ENCODE results near the gene DIP2A. TPM values are rescaled to one million over a fixed set of nuclear protein-coding genes. Genes with fewer than 3 reads are reported as not detected.

Gene DIP2A
- total RNA-seq, 2 donors from 2014 or later: 51.0 to 52.2 TPM

- Histone ChIP-seq H3K36me3 (ENCODE audit: control insufficient read depth, insufficient read depth, low read length) (no peaks in the 10 kb centered on the region), H3K9me3 (ENCODE audit: control insufficient read depth, low read length) (peaks cover 10% of the 10 kb centered on the region), H3K27me3 (ENCODE audit: control insufficient read depth, insufficient read depth, low read length, poor library complexity, severe bottlenecking) (peaks cover 8% of the 10 kb centered on the region), H3K27ac (ENCODE audit: low read depth, low read length) (peak overlapping the region; percentile 96), H3K4me3 (ENCODE audit: low read length) (no peak overlapping the region), H3K9ac (ENCODE audit: extremely low read depth, low read length, poor library complexity, severe bottlenecking) (no peak overlapping the region), H3K4me1 (ENCODE audit: control insufficient read depth, insufficient read depth, low read length) (peaks cover 3% of the 10 kb centered on the region)
- Mint-ChIP-seq H3K4me3 (no peak overlapping the region), H3K9me3 (peaks cover 18% of the 10 kb centered on the region), H3K36me3 (ENCODE audit: low read depth) (no peaks in the 10 kb centered on the region), H3K27me3 (ENCODE audit: insufficient read depth) (peaks cover 4% of the 10 kb centered on the region), H3K4me1 (peaks cover 2% of the 10 kb centered on the region), H3K27ac (no peak overlapping the region)
- DNase-seq: no peak
- TF ChIP-seq, protein P1, sequence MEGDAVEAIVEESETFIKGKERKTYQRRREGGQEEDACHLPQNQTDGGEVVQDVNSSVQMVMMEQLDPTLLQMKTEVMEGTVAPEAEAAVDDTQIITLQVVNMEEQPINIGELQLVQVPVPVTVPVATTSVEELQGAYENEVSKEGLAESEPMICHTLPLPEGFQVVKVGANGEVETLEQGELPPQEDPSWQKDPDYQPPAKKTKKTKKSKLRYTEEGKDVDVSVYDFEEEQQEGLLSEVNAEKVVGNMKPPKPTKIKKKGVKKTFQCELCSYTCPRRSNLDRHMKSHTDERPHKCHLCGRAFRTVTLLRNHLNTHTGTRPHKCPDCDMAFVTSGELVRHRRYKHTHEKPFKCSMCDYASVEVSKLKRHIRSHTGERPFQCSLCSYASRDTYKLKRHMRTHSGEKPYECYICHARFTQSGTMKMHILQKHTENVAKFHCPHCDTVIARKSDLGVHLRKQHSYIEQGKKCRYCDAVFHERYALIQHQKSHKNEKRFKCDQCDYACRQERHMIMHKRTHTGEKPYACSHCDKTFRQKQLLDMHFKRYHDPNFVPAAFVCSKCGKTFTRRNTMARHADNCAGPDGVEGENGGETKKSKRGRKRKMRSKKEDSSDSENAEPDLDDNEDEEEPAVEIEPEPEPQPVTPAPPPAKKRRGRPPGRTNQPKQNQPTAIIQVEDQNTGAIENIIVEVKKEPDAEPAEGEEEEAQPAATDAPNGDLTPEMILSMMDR (conservative IDR thresholded peaks at IDR 0.05): no peak
- WGBS, 2 experiments (ENCODE audit: insufficient coverage in 1 of 2, insufficient read length in 1 of 2): 88 to 93% methylated on average over 33 to 38 of the region's 38 CpGs
These were observed 140.2 kb downstream of the DIP2A start for GRCh38 chr21:46598581-46599572.

DNA sequence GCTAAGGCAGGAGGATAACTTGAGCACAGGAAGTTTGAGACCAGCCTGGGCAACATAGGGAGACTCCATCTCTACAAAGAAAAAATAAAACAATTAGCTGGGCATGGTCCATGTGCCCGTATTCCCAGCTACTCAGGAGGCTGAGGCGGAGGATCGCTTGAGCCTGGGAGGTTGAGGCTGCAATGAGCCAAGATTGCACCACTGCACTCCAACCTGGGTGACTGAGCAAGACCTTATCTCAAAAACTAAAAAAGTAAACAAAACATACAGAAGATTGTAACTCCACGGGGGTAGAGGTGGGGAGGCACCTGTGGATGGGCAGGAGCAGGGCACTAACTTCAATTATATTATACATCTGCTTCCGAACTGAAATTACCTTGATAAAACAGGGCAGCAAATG is 141.6 kb downstream of the DIP2A start:
- Histone ChIP-seq H3K9ac (ENCODE audit: extremely low read depth, low read length, poor library complexity, severe bottlenecking) (no peak overlapping the region), H3K4me1 (ENCODE audit: control insufficient read depth, insufficient read depth, low read length) (peaks cover 3% of the 10 kb centered on the region), H3K27ac (ENCODE audit: low read depth, low read length) (peak overlapping the region; percentile 96), H3K9me3 (ENCODE audit: control insufficient read depth, low read length) (no peaks in the 10 kb centered on the region), H3K36me3 (ENCODE audit: control insufficient read depth, insufficient read depth, low read length) (no peaks in the 10 kb centered on the region), H3K27me3 (ENCODE audit: control insufficient read depth, insufficient read depth, low read length, poor library complexity, severe bottlenecking) (peaks cover 8% of the 10 kb centered on the region), H3K4me3 (ENCODE audit: low read length) (no peak overlapping the region)
- TF ChIP-seq, protein P1 (conservative IDR thresholded peaks at IDR 0.05): no peak
- DNase-seq: no peak
- Mint-ChIP-seq H3K27ac (no peak overlapping the region), H3K4me1 (peaks cover 2% of the 10 kb centered on the region), H3K9me3 (peaks cover 4% of the 10 kb centered on the region), H3K36me3 (ENCODE audit: low read depth) (no peaks in the 10 kb centered on the region), H3K27me3 (ENCODE audit: insufficient read depth) (peaks cover 5% of the 10 kb centered on the region), H3K4me3 (no peak overlapping the region)
- WGBS, 2 experiments (ENCODE audit: insufficient coverage in 1 of 2, insufficient read length in 1 of 2): 84 to 87% methylated on average over 3 to 5 of the region's 5 CpGs

DNA sequence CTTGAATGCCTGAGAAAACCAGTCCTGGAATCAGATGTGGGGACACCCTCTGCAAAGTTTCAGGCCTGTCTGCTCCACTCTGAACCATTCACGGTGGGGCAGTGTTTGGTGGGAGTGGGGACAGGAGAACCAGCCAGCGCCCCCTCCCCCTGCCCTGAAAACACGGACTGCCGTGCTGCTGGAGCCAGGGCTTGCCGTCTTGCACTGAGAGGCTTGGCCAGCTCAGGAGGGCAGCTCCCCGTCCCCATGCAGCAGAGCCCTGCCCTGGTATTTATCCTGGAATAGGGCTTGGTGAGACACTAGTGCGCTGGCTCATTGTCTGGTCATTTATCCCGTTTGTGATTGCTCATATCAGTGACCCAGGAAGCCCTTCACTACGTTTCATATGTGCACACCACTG is 142.3 kb downstream of the DIP2A start:
- peaks cover 8% of the 10 kb centered on the region for H3K27me3 ChIP-seq (ENCODE audit: control insufficient read depth, insufficient read depth, low read length, poor library complexity, severe bottlenecking)
- Mint-ChIP-seq H3K27ac (no peak overlapping the region), H3K9me3 (peaks cover 2% of the 10 kb centered on the region), H3K4me1 (peaks cover 2% of the 10 kb centered on the region), H3K4me3 (no peak overlapping the region), H3K36me3 (ENCODE audit: low read depth) (no peaks in the 10 kb centered on the region), H3K27me3 (ENCODE audit: insufficient read depth) (peaks cover 5% of the 10 kb centered on the region)
- DNase-seq: peak; percentile 33
- H3K27ac ChIP-seq (ENCODE audit: low read depth, low read length): no peak overlapping the region
- H3K4me3 ChIP-seq (ENCODE audit: low read length): no peak overlapping the region
- TF ChIP-seq, protein P1 (conservative IDR thresholded peaks at IDR 0.05): no peak
- no peaks in the 10 kb centered on the region for H3K9me3 ChIP-seq (ENCODE audit: control insufficient read depth, low read length)
- H3K4me1 ChIP-seq (ENCODE audit: control insufficient read depth, insufficient read depth, low read length): peaks cover 3% of the 10 kb centered on the region
- no peak overlapping the region for H3K9ac ChIP-seq (ENCODE audit: extremely low read depth, low read length, poor library complexity, severe bottlenecking)
- H3K36me3 ChIP-seq (ENCODE audit: control insufficient read depth, insufficient read depth, low read length): no peaks in the 10 kb centered on the region
- WGBS, 2 experiments (ENCODE audit: insufficient coverage in 1 of 2, insufficient read length in 1 of 2): 78 to 88% methylated on average over 5 to 9 of the region's 9 CpGs

Measured in endodermal cell (in vitro differentiated cells).